Mesothelial cell of epicardium (in vitro differentiated cells): ENCODE results near the gene STAT1. TPM values are rescaled to one million over a fixed set of nuclear protein-coding genes. Genes with fewer than 3 reads are reported as not detected.

Experiments used
- DNase-seq, 2 experiments: peaks; one replicate each; pipeline ENCODE4 v3.0.0; 2021; ENCODE audit warnings: low spot score in 2 of 2; ENCODE audit not compliant: unreplicated experiment in 2 of 2
- H3K27ac Mint-ChIP-seq: 2 replicates; pipeline ENCODE4 v1.8.0; 2021; ENCODE audit warnings: mixed read lengths
- H3K27me3 Mint-ChIP-seq: 2 replicates; pipeline ENCODE4 v1.8.0; 2021; ENCODE audit warnings: low read depth, mixed read lengths
- H3K36me3 Mint-ChIP-seq: 2 replicates; pipeline ENCODE4 v1.8.0; 2021; ENCODE audit warnings: mixed read lengths
- H3K4me1 Mint-ChIP-seq: 2 replicates; pipeline ENCODE4 v1.8.0; 2021; ENCODE audit warnings: mixed read lengths
- H3K4me3 Mint-ChIP-seq: 2 replicates; pipeline ENCODE4 v1.8.0; 2021; ENCODE audit warnings: mild to moderate bottlenecking, moderate library complexity, mixed read lengths
- H3K9me3 Mint-ChIP-seq: 2 replicates; pipeline ENCODE4 v1.8.0; 2021; ENCODE audit warnings: mixed read lengths
- CTCF ChIP-seq: fragments of 200-600 bp; sonication (generic); IDR thresholded peaks from one replicate; pipeline ENCODE4 v1.5.0; 2021; ENCODE audit warnings: antibody characterized with exemption; ENCODE audit not compliant: unreplicated experiment
- total RNA-seq: library from RNA; stranded (reverse); gene quantifications from 3 replicates; pipeline ENCODE4 v1.2.1, GENCODE V29; 2021

Gene STAT1
- total RNA-seq, 1 donor from 2014 or later: 106 TPM

- Mint-ChIP-seq H3K9me3 (no peaks in the 10 kb centered on the region), H3K4me1 (peaks cover 13% of the 10 kb centered on the region), H3K27ac (no peak overlapping the region), H3K4me3 (no peak overlapping the region), H3K27me3 (peaks cover 9% of the 10 kb centered on the region), H3K36me3 (peaks cover 14% of the 10 kb centered on the region)
- no peak for DNase-seq
- no peak for TF ChIP-seq CTCF
Observed at GRCh38 chr2:191012845-191013681, 908 bp downstream of the STAT1 start.

DNA sequence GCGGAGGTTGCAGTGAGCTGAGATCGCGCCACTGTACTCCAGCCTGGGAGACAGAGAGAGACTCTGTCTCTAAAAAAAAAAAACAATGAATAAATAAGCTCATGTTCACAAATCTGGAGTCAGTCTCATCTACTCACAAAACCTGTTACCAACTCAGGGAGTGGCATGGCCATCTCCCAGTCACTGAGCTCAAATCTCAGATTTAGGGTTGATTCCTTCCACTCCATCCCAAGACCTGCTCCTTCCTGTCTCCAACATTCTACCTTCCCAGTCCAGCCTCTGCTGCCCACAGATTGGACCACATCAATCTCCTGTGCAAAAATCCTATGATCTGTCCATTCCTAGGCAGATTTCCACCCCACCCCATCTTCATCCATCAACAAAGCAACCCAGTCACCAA is 1.6 kb downstream of the STAT1 start:
- peaks cover 9% of the 10 kb centered on the region for H3K27me3 Mint-ChIP-seq
- no peak overlapping the region for H3K4me3 Mint-ChIP-seq
- H3K27ac Mint-ChIP-seq: no peak overlapping the region
- no peaks in the 10 kb centered on the region for H3K9me3 Mint-ChIP-seq
- peaks cover 18% of the 10 kb centered on the region for H3K36me3 Mint-ChIP-seq
- no peak for TF ChIP-seq CTCF
- no peak for DNase-seq
- peaks cover 13% of the 10 kb centered on the region for H3K4me1 Mint-ChIP-seq

DNA sequence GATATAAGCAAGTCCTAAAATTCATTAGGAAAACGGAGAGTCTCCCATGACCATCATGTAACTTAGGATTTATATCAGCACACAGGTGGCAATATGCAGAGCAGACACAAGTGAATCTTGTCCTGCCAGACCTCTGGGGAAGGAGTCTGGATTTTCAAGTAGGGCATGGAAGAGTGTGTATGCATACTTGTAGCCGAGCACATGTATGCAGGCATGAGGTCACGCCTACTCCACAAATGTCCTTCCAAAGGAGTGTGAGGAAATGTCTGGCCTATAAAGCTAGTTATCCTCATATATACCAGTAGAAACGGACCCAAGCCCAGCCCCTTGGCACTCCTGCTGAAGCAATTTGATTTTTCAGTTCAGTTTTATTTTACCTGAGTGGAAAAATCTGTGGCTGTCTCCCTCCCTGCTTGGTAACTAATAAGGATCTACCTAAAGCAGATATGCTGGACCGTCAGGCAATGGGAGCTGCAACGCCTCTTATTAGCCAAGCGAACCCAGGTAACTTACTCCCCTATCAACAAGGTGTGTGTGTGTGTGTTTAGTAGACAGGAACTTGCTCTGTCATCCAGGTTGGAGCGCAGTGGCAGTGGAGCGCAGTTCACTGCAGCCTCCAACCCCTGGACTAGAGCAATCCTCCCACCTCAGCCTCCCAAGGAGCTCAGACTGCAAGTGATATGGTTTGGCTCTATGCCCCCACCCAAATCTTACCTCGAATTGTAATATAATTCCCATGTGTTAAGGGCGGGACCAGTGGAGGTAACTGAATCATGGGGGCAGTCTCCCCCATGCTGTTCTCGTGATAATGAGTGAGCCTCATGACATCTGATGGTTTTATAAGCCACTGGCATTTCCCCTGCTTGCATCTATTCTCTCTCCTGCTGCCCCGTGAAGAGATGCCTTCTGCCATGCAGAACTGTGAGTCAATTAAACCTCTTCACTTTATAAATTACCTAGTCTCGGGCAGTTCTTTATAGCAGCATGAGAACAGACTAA is 2.8 kb downstream of the STAT1 start:
- Mint-ChIP-seq H3K4me3 (peak overlapping the region; percentile 20), H3K9me3 (no peaks in the 10 kb centered on the region), H3K27ac (peak overlapping the region; percentile 7), H3K27me3 (peaks cover 3% of the 10 kb centered on the region), H3K4me1 (peaks cover 13% of the 10 kb centered on the region), H3K36me3 (peaks cover 27% of the 10 kb centered on the region)
- TF ChIP-seq CTCF: no peak
- DNase-seq: no peak

GRCh38 chr2:191009541-191010374 is 4.2 kb downstream of the STAT1 start:
- H3K4me1 Mint-ChIP-seq: peaks cover 13% of the 10 kb centered on the region

More at GRCh38 chr2:191009541-191010374, 4.2 kb downstream of the STAT1 start:
- Mint-ChIP-seq H3K27ac (no peak overlapping the region), H3K36me3 (peaks cover 35% of the 10 kb centered on the region), H3K4me3 (no peak overlapping the region), H3K27me3 (no peaks in the 10 kb centered on the region), H3K9me3 (peaks cover 4% of the 10 kb centered on the region)
- DNase-seq: no peak
- TF ChIP-seq CTCF: no peak
